Amygdala (tissue), 56 donors: ENCODE measurements around the gene PDE4D.

Experiments
- DNase-seq, 56 donors: peaks; one replicate each; lab custom pipeline; 2025; lab: John Stamatoyannopoulos, UW

The PDE4D gene

DNA sequence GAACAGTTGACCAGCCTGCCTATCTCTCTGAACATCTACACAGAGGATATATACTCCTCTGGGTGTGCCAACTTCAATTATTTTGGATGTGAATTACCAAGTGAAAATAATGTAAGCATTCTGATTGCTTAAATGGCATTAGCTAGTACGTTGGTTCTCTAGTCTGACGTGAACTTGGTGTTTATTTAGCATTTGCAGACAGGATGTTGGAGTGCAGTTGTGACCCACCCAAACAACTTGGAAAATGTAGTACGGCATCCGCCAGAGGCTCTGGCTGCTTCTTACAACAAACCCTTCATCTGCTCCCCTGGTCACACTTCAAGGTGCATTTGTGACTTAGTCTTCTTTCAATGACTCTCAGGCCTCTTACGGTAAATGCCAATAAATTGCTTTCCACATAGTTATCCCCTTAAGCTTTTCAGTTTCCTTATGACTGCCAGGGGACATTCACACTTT lies 616.6 kb downstream of the PDE4D start:
- DNase-seq: no peak

DNA sequence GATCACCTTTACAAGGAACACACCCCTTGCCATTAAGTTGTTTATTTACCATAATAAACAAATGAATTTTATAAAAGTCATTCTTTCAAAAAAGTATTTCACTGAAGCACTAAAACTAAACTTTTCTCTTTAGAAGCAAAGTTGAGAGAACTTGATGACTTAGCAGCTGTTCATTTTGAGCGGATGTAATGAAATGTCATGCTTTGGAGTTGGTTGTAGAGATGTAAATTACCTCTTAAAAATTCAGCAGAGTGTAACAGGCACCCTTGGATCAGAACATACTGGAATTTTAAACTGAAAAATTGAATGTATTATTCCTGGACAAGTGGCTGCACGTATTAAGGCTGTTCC lies 617.2 kb downstream of the PDE4D start:
- DNase-seq: no peak

DNA sequence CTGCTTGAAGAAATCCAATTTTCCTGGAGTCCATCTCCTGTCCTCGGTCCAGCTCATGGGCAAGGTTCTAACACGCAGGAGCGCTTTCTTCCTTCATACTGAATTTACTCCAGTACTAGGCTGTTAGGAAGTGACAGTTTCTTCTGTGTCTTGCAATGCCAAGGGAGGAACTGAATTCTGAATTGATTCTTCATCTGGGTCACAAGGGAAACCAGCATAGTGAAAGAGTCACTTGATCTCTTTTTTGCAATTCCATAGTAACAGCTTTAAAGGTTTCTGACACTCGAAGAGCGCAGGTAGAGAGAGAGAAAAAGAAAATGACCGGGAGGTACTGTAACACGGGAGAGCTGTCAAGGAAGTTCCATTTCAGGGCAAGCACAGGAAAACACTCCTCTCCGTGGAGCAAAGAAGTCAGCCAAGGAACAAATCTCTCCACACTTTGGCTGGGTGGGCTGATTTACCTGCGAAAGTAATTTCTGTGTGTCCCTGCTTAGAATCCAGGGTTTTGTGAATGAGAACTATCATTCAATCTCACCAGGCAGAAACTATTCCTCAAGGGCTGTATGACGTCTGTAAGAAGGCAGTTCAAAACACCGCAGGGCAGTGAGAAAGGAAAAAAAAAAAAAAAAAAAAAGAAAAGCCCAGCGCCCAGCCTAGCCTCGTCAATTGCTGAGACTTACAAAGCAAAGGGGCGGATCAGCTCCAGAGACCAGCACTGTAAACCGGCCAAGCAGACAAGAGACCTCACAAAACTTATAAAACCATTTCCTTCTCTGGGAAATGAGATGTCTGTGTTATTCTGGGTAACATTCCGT lies 617.8 kb downstream of the PDE4D start:
- peak in 6 of 56 donors; percentile 6 to 22 (median 12) for DNase-seq

DNA sequence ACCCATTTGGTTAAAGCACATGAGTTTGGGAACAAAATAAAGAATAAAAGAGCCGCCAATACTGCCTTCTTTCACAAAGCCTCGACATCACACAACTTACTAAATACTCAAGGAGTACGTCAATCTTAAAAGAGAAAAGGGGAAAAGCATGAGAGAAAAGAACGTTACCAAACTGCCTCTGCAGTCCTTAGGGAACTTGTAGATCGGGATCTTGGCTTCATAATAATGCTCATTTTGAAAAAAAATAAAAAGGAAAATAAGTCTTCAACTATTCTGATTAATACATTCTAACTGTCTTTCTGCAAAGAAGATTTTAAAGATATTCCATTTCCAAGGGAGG lies 618.4 kb downstream of the PDE4D start:
- no peak for DNase-seq

DNA sequence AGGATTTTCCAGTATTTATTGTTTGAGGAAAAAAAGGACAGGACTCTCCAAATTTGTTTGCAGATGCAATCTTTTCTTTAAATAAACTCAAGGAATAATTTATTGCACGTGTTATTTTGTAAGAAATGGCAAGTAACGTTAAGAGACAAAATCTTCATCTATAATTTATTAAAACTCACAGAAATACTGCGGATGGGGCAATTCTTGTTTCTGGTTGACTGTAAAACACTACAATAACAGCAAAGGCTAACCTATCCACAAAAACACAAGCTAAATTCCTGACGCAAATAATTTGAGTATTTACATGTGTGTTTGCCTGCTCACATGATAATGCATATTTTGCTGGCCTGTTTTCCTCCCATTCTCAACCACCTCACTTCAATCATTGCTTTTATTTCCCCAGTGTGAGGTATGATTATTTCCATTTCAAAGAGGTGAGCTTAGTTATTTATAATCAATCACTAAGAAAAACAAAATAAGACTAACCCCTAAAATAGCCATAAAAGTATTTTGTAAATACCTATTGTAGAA lies 619.4 kb downstream of the PDE4D start:
- no peak for DNase-seq

DNA sequence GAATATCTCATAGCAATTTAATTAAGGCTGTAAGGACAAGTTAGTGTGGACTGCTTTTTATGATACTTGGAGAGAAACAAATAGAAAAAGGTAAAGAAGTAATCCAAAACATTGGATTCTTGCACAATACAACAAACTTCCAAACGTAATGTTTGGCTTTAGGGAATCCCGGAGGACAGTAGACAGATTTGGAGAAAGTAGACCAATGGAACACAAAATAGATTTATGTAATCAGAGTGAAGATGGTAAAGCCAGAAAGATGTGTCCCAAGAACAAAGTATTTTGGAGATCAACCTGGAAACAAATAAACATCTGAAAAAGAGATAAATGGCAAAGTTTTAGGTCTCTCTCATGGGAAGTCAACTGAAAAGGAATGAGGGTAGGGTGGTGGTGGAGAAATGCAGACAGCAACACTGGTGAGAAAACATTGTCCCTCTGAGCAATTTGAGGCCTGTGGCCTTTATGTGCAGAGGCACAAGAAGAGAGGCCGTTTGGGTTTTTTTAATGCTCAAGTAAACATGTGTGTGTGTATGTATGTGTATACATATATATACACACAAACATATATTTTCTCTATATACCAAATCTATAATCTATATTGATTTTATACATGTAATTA lies 620.6 kb downstream of the PDE4D start:
- no peak for DNase-seq

DNA sequence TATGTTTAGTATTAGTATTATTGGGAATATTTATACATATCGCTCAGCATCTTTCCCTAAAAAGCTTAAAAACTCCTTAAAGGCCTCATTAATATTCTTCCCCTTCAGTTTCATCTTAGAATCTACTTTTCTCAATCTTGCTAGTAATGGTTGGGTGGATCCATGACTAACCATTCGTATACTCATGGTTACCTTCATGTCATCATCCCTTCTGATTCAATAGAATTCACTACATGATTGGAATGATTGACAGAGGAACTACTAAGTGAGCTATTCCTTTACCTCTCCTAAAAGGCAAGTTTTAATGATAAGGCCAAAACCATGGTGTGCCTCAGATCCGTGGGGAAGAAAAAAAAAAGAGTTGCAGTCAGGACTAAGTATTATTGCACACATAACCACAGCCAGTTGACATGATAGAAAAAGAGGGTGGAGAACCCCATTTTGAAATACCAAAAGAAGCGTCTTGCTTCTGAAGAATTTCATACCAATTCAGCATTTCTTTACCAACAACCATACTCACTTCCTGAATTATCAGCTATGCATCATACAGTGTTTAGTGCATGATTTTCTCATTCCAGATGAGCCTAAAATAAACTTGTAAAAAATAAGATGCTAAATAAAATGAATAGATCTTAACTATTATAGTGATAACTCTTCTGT lies 624.6 kb downstream of the PDE4D start:
- DNase-seq: no peak

DNA sequence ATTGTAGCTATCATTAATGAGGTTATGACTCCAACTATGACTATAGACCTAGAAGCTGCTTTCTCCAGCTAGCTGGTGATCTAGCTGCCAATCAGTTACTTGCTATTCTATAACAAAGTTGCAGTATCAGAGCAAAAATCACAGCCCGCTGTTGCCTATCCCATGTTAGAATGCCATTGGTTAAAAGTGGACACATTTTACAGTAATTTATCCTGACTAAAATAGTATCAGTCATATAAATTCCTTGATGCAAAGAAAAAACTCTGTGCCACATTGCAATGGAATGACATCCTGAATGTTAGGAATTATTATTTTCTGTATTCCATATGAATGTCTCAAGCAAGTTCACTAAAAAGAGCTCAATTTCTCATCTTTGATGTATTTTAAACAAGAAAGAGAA lies 626.5 kb downstream of the PDE4D start:
- DNase-seq: no peak

DNA sequence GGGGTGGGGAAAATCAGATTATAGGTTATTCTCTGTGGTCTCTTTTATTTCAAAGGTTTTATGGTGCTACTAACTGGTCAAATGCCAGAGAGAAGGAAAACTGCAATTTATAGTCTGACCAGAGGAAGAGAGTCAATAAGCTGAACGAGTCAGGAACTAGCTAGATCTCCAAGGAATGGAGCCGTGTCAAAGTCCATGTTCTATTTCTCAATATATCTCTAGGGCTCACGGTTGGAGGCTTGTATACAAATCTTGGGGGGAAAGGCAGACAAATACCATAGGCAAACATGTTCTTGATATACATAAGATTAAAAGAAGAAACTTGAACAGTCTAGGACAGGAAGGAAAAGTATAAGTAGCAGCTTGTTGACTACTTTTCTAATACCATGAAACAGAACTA lies 627.1 kb downstream of the PDE4D start:
- DNase-seq: no peak

DNA sequence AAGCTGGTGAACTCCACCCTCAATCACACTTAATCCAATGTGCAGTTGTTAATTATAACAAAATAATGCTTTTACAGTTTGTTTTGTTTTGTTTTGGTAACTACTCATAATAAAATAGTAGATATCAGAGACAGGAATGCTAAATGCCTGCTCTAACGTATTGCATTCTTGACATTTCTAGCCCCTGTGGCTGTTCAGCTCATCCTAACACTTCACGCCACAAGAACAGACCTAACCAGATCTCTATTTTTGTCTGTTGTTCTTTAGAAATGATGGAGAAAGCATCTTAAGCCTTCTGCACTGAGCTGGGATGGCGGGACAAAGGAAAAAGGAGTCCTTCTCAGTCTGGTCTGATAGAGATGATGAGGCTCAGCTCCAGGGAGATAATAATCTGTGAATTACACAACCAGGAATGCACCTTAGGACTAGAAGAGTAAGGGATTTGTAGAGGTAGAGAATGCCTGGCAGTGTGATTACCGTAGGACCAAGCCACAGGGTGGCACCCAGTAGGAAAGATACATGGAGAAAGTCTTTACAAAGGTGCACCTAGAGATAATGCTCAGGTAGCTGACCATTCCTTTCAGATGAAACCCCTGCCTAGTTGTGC lies 628.8 kb downstream of the PDE4D start:
- no peak for DNase-seq

DNA sequence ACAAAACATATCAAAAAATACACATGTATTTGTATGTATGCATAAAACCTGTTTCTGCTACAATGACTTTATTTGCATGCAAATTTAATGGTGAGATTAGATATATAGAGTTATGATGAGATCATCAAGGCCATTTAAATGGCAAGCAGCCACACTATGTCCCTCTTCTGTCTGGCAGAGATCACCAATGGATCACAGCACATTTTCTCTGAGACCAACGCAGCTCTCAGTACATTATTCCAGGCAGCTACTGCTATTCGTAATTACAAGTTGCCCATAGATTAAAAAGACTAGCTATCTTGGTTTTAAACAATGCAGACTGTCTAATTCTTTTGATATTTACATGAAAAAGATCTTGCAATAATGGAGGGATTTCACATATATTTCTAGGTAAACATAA lies 629.5 kb downstream of the PDE4D start:
- DNase-seq: no peak

DNA sequence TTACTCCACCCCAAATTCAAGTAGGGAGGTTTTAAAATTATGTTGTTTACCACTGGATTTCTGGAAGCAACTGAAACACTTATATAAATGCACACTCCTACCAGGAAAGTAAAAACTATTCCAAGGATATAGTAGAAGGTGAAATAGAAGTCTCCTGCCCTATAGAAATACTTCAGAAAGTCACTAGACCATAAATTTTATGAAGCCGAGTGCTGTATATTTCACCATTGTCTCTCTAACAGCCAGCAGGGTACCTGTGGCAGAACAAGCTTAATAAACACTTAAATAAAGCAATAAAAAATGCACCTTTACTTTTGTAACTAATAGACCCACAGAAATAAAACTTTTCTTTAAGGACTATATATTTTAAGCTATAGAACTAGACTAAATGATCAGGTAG lies 631.6 kb downstream of the PDE4D start:
- DNase-seq: no peak

DNA sequence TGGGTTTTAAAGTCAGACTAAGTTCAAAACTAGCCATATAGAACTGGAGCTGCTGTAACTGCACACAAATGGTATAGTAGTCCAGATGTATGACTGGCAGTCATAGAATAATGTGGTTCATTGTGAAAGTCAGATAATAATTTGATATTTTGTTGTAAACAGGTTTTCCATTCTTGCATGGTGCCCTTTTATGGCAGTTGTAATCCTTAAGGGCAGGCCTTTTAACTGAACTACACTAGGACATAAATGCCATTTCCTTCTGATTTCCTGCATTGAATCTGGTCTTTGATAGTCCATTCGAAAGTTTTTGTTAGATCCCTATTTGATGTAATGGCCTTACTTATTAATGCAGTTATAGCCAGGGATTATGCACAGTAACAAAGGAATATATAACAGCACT lies 632.6 kb downstream of the PDE4D start:
- no peak for DNase-seq

DNA sequence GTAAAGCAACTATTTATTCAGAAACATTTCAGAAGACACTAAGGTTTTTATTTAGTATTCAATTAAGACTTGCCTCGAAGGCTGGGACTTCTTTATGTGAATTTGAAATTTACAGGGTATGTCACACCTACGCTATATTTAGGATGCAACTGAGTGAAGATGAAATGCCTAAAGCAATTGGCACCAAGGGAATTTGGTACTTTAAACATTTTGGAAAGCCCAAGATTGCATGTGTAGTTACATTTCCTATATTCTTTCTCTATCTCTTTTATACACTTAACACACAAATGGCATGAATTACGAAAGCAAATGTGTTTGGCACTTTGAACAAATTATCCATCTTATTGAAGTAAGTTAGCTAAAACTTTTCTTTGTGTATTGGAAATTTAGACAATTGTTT lies 633.3 kb downstream of the PDE4D start:
- DNase-seq: no peak

DNA sequence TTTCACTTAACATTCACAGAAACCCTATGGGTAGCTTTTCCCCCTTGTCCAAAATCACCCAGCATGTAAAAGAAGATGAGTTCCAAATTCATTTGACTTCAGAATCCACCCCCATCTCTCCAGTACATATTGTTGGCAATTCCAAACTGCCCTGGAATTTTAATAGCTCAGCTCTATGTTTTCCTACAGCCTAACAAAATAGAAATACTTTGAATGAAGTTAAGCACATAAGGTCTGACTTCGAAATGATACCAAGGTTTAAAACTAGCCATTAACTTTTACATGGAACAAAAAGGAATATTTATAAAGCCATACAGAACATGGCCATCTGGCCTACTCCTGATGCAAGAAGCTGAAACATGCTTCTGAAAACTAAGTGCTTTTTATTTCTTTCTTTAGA lies 634.3 kb downstream of the PDE4D start:
- DNase-seq: no peak

DNA sequence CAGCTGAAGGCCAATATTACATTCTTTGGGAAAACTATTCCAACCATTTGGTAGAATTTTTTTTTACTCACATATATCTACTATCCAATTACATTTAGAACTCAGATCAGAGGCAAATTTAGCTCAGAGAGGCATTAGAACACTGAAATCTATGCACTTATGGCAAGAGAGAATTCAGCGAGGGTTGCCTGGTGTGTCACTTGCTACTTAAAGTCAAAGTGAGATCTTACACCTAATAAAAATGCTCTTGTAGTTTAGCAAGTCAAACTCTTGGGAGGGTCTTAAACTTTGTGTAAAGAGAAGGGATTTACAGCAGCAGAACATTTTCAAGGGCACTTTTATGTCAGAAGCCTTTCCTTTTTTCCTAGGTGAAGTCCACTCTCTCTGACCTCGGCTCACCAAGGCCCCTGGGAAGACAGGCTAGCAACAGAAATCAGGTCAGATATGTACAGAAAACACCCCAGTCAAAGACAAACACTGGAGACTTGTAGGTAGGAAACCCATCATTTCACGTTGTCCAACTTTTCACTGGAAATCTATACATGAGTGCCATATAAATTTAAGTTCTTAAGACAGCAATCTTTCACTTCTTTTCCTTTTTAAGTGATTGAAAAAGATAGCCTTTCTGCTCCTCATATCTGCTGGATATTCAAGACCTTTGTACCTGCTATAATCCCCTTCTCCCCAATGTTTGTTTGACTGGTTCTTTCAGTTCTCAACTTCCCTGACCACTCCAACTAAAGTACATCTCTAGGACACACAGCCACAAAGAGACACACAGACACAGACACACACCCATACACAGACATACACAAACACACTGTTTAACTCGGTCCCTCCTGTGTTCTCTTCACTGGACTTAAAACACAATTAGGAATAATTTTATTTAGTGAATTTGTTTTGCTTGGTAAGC lies 635.8 kb downstream of the PDE4D start:
- DNase-seq: no peak

DNA sequence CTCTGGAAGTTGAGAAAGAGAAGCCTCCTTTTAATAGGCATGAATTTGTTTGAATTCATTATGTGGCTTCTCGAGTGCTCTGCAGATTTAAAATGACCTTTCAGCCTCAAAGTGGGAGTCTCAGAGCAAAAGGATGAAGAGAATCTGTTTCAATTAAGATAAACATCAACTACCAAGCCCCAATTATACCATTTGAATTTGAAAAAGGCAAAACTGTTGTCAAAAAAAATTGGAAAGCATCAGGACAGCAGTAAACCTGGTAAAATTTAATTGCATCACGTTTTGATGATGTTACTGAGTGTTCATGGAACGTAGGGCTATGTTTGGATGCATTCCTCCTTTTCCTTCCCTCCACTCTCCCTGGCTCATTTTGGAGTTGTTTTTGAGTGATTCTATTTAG lies 637.2 kb downstream of the PDE4D start:
- no peak for DNase-seq

DNA sequence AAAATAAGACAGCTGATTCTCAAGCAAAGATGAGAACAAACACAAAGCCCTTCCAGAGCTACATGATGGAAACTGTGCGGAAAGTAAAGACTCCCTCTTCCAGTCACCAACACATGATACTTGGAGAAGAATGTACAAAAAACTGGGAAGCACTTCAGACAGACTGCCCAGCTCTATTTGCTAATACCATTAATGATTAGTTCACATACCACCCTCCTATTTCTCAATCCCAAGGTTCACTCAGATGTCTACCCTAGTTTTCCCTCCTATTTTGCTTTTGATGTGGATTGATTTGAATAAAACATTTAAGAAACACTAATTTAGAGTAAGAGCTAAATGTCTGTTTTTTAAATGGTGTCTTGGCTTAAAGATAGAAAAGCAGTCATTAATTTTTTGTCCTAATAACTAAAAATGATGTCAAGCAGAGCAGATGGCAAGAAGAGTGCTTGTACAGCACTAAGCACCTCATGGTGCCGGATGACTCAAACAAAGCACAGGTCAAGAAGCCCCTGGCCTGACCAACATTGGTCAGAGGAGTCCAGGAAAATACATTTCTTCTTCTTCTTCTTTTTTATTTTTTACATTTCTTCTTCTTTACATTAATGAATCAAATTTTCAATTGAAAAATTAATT lies 639.4 kb downstream of the PDE4D start:
- no peak for DNase-seq

DNA sequence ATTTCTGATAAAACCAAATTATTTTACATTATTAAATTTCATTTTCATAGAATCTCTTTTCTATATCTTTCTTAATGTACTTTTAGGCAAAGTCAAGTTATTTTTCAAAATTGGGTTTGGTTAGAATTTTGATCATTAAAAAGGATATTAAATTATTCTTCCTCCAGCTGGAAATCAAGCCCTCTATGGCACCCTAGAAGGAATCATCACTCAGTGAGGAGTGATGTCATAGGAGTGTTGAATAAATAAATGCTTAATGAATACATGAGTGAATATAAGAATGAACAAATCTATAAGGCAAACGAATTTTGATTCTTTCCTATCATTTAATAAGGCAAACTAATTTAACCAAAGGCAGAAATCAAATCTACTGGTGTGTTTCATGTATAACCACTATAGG lies 639.9 kb downstream of the PDE4D start:
- no peak for DNase-seq

DNA sequence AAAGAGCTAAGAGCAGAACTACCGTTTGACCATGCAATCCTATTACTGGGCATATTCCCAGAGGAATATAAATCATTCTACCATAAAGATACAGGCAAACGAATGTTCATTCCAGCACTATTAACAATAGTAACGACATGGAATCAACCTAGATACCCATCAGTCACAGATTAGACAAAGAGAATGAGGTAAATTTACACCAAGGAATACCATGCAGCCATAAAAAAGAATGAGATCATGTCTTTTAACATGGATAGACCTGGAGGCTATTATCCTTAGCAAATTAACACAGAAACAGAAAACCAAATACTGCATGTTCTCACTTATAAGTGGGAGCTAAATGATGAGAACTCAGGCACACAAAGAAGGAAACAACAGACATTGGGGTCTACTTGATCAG lies 641.9 kb downstream of the PDE4D start:
- no peak for DNase-seq
